HG03378 (cell line): ENCODE measurements around the gene PCCA.
A peak's percentile ranks its signal among the peaks of the same experiment; 100 is the strongest.
"Not testable (repeated sequence)": the region's sequence is repeated elsewhere in the genome, so short reads cannot be mapped to it uniquely, and the experiment has no call there.

Experiments
- ATAC-seq: cut with Tn5 transposase; IDR thresholded peaks from one replicate; pipeline ENCODE4 v1.9.1; 2021; ENCODE audit warnings: mild to moderate bottlenecking, moderate library complexity; ENCODE audit not compliant: unreplicated experiment

The PCCA gene

DNA sequence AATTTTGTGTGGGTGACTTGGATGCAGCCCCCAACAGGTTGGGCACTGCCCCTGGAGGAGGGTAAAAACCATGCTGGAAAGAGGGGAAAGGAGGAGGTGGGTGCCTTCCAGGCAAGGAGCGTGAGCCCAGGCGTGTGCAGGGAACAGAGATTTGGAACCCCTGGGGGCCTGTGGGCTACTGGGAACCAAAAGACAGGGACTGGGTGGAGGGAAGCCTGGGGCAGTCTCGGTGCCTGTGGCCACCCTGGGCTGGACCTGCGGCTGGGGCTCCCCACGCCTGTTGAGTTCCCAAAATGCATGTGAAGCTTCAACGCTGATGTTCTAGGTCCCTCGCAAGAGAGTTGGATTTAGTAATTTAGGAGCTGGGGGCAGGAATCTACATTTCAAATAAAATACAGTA, 474.9 kb downstream of the PCCA start:
- ATAC-seq: no peak

DNA sequence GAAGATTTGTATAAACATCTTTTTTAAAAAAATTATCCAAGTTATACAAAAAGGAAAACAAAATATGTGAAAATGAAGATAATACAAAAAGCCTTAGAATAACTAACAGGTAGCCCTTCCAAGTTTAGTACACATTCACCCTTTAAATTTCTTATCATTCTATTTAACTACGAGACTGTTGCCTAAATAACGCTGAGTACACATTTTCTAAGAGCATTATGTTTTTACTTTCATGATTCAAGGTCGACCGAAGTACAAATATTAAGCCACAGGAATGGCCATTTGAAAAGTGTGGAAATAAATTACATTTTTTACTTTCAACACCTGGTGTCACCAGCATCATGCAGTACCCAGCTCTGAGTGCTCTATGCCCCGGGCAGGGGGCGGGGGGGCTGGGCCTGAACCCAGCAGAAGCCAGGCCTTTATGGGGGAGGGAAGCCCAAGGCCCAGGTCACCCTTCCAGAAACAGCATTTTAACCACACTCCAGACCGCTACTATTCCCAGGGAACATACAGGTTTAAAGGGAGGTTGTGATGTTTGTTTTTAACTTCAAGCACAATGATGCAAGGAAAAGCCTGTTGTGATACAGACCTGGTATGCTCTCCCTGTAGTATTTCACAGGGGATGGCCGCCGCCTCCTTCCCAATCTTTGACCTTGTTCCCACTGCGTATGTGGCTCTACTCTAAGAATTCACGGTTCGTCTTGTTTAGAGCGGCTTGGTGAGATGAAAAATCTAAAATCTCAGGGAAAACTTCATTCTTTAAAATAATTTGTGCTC, 475.7 kb downstream of the PCCA start:
- no peak for ATAC-seq

DNA sequence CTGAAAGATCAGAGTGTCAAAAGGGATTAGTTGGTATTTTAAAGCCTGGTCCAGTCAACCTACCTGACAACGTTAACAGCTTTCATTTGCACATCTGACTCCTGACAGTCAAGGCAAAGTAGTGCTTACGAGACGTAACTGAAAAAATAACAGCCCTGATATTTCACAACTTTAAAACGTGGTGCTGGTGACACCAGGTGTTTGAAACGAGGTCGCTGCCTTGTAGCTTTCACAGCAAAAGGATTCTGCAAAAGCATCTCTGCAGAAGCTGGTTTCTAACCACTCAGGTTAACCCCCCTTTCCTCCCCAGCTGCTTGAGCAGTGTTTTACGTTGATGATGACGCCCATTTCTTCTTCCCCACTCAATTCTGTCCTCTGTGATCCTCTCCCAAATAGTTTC, 476.4 kb downstream of the PCCA start:
- no peak for ATAC-seq

DNA sequence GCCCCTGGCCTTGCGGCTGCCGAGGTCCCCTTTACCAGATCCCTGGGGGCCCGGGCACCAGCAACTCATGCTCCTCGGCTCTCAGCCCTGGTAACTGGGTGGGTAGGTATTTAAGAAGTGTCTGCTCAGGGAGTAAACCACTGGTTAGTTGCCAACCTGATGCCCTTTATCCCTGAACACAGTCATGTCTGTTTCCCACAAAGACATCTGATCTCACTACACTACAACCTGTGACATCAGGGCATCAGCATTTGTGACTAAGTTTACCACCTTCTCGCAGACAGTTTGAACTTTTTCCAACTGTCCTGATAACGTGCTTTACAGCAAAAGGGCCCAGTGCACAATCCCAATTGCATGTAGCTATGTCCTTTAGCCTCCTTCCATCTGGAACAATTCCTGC, 477.6 kb downstream of the PCCA start:
- no peak for ATAC-seq

DNA sequence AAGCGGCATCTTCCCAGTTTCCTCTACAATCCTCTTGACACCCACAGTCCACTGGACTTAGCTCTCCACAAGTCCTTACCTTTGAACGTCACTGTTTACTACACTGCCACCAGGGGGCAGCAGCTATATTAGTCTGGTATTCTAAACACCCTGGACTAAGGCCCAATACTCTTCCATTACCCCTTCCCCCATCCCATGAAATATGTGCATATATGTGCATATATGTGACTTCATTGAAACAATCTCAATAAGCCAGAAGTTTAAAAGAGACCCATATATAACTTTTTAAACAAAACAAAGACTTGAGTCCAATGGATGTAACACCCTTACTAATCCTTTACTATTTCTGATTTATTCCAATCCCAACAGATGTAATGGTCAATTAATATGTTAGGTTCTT, 484.2 kb downstream of the PCCA start:
- peak; percentile 95 for ATAC-seq

DNA sequence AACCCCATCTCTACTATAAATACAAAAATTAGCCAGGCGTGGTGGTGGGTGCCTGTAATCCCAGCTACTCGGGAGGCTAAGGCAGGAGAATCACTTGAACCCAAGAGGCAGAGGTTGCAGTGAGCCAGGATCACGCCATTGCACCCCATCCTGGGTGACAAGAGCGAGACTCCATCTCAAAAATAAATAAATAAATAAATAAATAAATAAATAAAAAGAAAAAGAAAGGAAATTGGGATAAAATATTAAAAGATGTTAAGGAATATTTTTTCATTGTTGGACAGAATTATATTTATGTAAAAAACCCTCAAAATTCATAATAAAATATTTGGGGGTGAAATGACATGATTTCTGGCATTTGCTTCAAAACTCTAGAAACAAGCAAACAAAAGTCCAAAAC, 488.3 kb downstream of the PCCA start:
- not testable (repeated sequence) for ATAC-seq
